Gastrocnemius medialis (tissue), 4 donors: ENCODE results near the gene AGAP1. TPM values are rescaled to one million over a fixed set of nuclear protein-coding genes. Genes with fewer than 3 reads are reported as not detected.

ENCODE experiments used
- ATAC-seq, 2 donors: fragments of 150-250 bp; one replicate each; pipeline ENCODE4 v1.9.1; 2016
- DNase-seq, 2 donors: peaks; one replicate each; pipeline ENCODE4 v3.0.0-alpha.2; 2019
- H3K27ac ChIP-seq, 4 donors: fragments of 200-600 bp; sonication (generic); 1 replicate in 1 of 4; 2 replicates in 3 of 4; pipeline ENCODE4 v1.5.1; 2016 to 2018; ENCODE audit warnings: mild to moderate bottlenecking in 2 of 4, moderate library complexity in 1 of 4
- H3K27me3 ChIP-seq, 3 donors: fragments of 200-600 bp; sonication (generic) in 2 of 3; 1 replicate in 1 of 3; 2 replicates in 2 of 3; pipeline versions ENCODE4 v1.5.1 to v1.6.0; 2016 to 2019; ENCODE audit warnings: mild to moderate bottlenecking in 1 of 3, moderate library complexity in 1 of 3
- H3K36me3 ChIP-seq, 2 donors: fragments of 200-600 bp; sonication (generic) in 1 of 2; one replicate each; pipeline ENCODE4 v1.5.1; 2017 to 2018
- H3K4me1 ChIP-seq, 2 donors: fragments of 200-600 bp; sonication (generic) in 1 of 2; one replicate each; pipeline ENCODE4 v1.5.1; 2016 to 2017; ENCODE audit warnings: mild to moderate bottlenecking in 2 of 2
- H3K4me3 ChIP-seq, 4 donors: fragments of 200-600 bp; sonication (generic) in 3 of 4; 1 replicate in 1 of 4; 2 replicates in 3 of 4; pipeline ENCODE4 v1.5.1; 2016 to 2019; ENCODE audit warnings: mild to moderate bottlenecking in 2 of 4
- H3K9me3 ChIP-seq, 3 donors: fragments of 200-600 bp; sonication (generic) in 2 of 3; 1 replicate in 1 of 3; 2 replicates in 2 of 3; pipeline ENCODE4 v1.5.1; 2016 to 2019
- POLR2A ChIP-seq, 2 donors: fragments of 450-650 bp; IDR thresholded peaks; one replicate each; pipeline ENCODE4 v1.6.1; 2017; ENCODE audit warnings: antibody characterized with exemption in 2 of 2, mild to moderate bottlenecking in 2 of 2, moderate library complexity in 2 of 2
- in situ Hi-C, 4 donors: fragments of 200-750 bp; cut with MboI; loops; one replicate each; pipeline versions ENCODE4 v1.15.0 to v1.8.0; 2017; ENCODE audit warnings: low sequenced_read_pairs in 4 of 4
- intact Hi-C: fragments of 100-400 bp; cut with DNase I; formaldehyde crosslinking; loops from one replicate; pipeline ENCODE4 v1.15.1; 2023; ENCODE audit warnings: low total_unique reads
- total RNA-seq, 4 donors: library from RNA; depleted of rRNA; stranded (reverse); fragments of >200 nt; gene quantifications; one replicate each; pipeline versions ENCODE4 v1.1.0 to v1.2.3, GENCODE V29; 2016
- TF ChIP-seq, protein P1 (sequence below), 5 experiments: fragments of 450-650 bp in 3 of 5; fragments of 200-600 bp in 2 of 5; sonication (generic) in 2 of 5; IDR thresholded peaks in 4 of 5; conservative IDR thresholded peaks in 1 of 5; 1 replicate in 4 of 5; 2 replicates in 1 of 5; pipeline ENCODE4 v1.5.1; 2016 to 2019; ENCODE audit warnings: antibody characterized with exemption in 5 of 5, mild to moderate bottlenecking in 3 of 5, moderate library complexity in 3 of 5

AGAP1 gene
- total RNA-seq, 4 donors from 2014 or later, result 8.5 to 26.8 (median 14.4) TPM

DNA sequence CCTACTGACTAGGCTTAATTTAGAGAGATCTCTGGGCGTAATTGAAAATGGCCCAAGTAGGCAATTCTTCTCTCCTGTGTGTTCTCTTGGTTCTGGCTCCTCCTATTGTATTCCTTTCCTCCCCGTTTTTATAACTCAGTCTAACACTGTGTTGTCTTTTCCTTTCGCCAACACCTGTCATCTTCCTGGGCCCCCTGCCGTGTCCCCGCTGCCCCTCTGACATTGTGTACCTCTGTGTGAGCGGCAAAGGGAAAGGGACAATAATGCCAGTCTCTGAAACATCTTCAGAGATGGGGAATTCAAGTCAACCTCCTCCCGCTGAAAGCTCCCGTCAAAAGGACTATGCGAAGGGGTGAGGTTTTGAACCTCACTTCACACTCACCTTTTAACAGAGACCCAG lies 463.4 kb downstream of the AGAP1 start:
- ATAC-seq (no peak), DNase-seq (no peak)
- no peaks in the 10 kb centered on the region for H3K36me3 ChIP-seq
- no peaks in the 10 kb centered on the region for H3K9me3 ChIP-seq
- in situ Hi-C loops (no loop called here), intact Hi-C loops (no loop called here)
- no peaks in the 10 kb centered on the region for H3K4me1 ChIP-seq
- H3K27ac ChIP-seq, result no peak overlapping the region
- no peak for TF ChIP-seq POLR2A (IDR thresholded peaks at IDR 0.05)
- TF ChIP-seq, protein P1, sequence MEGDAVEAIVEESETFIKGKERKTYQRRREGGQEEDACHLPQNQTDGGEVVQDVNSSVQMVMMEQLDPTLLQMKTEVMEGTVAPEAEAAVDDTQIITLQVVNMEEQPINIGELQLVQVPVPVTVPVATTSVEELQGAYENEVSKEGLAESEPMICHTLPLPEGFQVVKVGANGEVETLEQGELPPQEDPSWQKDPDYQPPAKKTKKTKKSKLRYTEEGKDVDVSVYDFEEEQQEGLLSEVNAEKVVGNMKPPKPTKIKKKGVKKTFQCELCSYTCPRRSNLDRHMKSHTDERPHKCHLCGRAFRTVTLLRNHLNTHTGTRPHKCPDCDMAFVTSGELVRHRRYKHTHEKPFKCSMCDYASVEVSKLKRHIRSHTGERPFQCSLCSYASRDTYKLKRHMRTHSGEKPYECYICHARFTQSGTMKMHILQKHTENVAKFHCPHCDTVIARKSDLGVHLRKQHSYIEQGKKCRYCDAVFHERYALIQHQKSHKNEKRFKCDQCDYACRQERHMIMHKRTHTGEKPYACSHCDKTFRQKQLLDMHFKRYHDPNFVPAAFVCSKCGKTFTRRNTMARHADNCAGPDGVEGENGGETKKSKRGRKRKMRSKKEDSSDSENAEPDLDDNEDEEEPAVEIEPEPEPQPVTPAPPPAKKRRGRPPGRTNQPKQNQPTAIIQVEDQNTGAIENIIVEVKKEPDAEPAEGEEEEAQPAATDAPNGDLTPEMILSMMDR (IDR thresholded peaks at IDR 0.05 in 4 of 5, conservative IDR thresholded peaks at IDR 0.05 in 1 of 5), result no peak
- H3K4me3 ChIP-seq, result no peak overlapping the region
- H3K27me3 ChIP-seq, result no peaks in the 10 kb centered on the region

DNA sequence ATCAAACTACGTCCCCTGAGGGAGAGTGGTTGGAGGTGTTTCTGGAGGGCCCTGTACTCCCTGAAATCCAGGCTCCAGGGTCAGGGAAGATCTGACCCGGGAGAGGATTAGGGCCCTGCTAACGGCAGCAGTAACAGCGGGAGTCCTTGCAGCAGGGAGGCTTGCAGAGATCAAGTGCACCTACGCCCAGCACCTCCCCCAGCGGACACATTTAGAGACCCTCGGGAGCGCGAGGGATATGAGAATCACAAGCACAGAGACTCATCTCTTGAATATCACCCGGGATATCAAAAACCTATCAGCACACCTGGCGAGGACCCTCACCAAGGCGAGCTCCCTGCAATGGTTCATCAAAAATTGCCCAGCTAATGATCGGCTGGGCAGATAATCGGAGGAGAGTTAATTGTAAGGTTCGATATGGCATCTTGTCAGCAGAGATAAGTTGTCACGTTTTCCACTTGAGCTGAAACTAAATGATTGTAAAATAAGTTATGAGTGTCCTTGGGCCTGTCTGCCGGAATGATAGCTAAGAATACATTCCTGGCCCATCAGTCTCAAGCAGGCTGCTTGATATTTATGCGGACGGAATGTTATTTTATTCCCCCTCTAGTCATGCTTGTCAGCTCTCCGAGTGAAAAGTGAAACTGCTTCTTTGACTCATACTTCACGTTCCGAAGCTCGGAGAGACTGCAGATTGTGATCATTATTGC lies 464.5 kb downstream of the AGAP1 start:
- ATAC-seq (no peak), DNase-seq (no peak)
- peak overlapping the region in 1 of 4 donors; percentile 15 for H3K4me3 ChIP-seq
- intact Hi-C loops, result no loop called here
- H3K36me3 ChIP-seq, result no peaks in the 10 kb centered on the region
- H3K27ac ChIP-seq, result no peak overlapping the region
- H3K4me1 ChIP-seq, result no peaks in the 10 kb centered on the region
- H3K27me3 ChIP-seq, result no peaks in the 10 kb centered on the region
- TF ChIP-seq, protein P1 (IDR thresholded peaks at IDR 0.05 in 4 of 5, conservative IDR thresholded peaks at IDR 0.05 in 1 of 5), result no peak
- TF ChIP-seq POLR2A (IDR thresholded peaks at IDR 0.05), result no peak
- in situ Hi-C loops, result no loop called here
- no peaks in the 10 kb centered on the region for H3K9me3 ChIP-seq

DNA sequence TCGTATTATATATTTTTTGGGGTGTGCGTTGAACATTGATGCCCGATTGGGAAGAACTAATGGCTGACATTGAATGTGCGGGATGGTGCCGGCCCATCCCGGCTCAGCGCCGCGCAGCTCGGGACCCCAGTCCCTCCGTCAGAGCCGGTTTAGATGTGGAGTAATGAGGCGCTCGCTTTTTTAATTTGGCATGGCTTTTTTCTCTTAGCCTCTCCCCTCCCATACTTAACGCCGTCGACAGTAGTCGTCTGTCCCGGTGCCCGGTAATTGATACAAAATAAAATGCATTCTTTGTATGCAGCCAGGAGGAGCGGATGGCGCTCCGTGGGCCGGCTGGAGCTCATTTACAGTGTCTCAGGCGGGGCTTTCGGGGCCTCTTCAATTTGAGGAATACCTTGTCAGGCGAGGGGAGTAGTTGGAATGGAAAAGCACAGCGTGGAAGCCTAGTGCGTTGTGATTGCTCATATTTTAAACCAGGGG lies 465.1 kb downstream of the AGAP1 start:
- in situ Hi-C loops, result no loop called here
- no peaks in the 10 kb centered on the region for H3K4me1 ChIP-seq
- intact Hi-C loops, result no loop called here
- TF ChIP-seq, protein P1 (IDR thresholded peaks at IDR 0.05 in 4 of 5, conservative IDR thresholded peaks at IDR 0.05 in 1 of 5), result no peak
- TF ChIP-seq POLR2A (IDR thresholded peaks at IDR 0.05), result no peak
- ATAC-seq (no peak), DNase-seq (no peak)
- no peak overlapping the region for H3K27ac ChIP-seq
- H3K4me3 ChIP-seq, result peak overlapping the region in 1 of 4 donors; percentile 15
- no peaks in the 10 kb centered on the region for H3K36me3 ChIP-seq
- no peaks in the 10 kb centered on the region for H3K27me3 ChIP-seq
- no peaks in the 10 kb centered on the region for H3K9me3 ChIP-seq

GRCh38 chr2:235960011-235960715 lies 466.3 kb downstream of the AGAP1 start:
- intact Hi-C loops, result no loop called here
- in situ Hi-C loops, result no loop called here
- Histone ChIP-seq H3K4me3 (no peak overlapping the region), H3K27me3 (no peaks in the 10 kb centered on the region), H3K4me1 (no peaks in the 10 kb centered on the region), H3K9me3 (no peaks in the 10 kb centered on the region), H3K27ac (no peak overlapping the region), H3K36me3 (no peaks in the 10 kb centered on the region)
- no peak for DNase-seq
- no peak for ATAC-seq
- TF ChIP-seq, protein P1 (IDR thresholded peaks at IDR 0.05 in 4 of 5, conservative IDR thresholded peaks at IDR 0.05 in 1 of 5), result no peak
- no peak for TF ChIP-seq POLR2A (IDR thresholded peaks at IDR 0.05)
